ACC112 (cell line): Measurements from ENCODE around the gene SPEM1.
A peak's percentile ranks its signal among the peaks of the same experiment; 100 is the strongest.

Experiments
- H2AFZ ChIP-seq: fragments of 200-600 bp; sonication (generic); one replicate; pipeline ENCODE4 v1.6.0; 2017; ENCODE audit warnings: antibody characterized with exemption, low read length; ENCODE audit not compliant: unreplicated experiment
- H3K27ac ChIP-seq: fragments of 200-600 bp; sonication (generic); 2 replicates; pipeline ENCODE4 v1.5.1; 2014; ENCODE audit warnings: low read depth, mild to moderate bottlenecking, antibody characterized with exemption, low read length, moderate library complexity
- H3K27me3 ChIP-seq: fragments of 200-600 bp; sonication (generic); 2 replicates; pipeline ENCODE4 v1.6.1; 2014; ENCODE audit warnings: mild to moderate bottlenecking, antibody characterized with exemption, low read length, moderate library complexity, mixed read lengths; ENCODE audit not compliant: insufficient read depth
- H3K36me3 ChIP-seq: fragments of 200-600 bp; sonication (generic); 2 replicates; pipeline ENCODE4 v1.6.1; 2016; ENCODE audit warnings: mild to moderate bottlenecking, antibody characterized with exemption, low read length, moderate library complexity, mixed read lengths; ENCODE audit not compliant: insufficient read depth
- H3K4me1 ChIP-seq: fragments of 200-600 bp; sonication (generic); one replicate; pipeline ENCODE4 v1.6.1; 2016; ENCODE audit warnings: low read length, mixed read lengths; ENCODE audit not compliant: insufficient read depth, unreplicated experiment, control insufficient read depth
- H3K4me3 ChIP-seq: fragments of 200-600 bp; sonication (generic); 2 replicates; pipeline ENCODE4 v1.5.1; 2014; ENCODE audit warnings: mild to moderate bottlenecking, low read depth, low read length
- H3K79me2 ChIP-seq: fragments of 200-600 bp; sonication (generic); one replicate; pipeline ENCODE4 v1.6.0; 2016; ENCODE audit warnings: low read length; ENCODE audit not compliant: control insufficient read depth, unreplicated experiment, insufficient read depth

The SPEM1 gene

GRCh38 chr17:7403043-7403726 is 16.9 kb upstream of the SPEM1 start:
- H3K36me3 ChIP-seq = no peaks in the 10 kb centered on the region
- peak overlapping the region; percentile 77 for H2AFZ ChIP-seq

GRCh38 chr17:7403727-7403976 is 16.5 kb upstream of the SPEM1 start:
- peak overlapping the region; percentile 89 for H3K4me3 ChIP-seq
- peak overlapping the region; percentile 77 for H2AFZ ChIP-seq
- no peaks in the 10 kb centered on the region for H3K27me3 ChIP-seq
- H3K4me1 ChIP-seq = peaks cover 9% of the 10 kb centered on the region
- H3K79me2 ChIP-seq = peaks cover 26% of the 10 kb centered on the region
- H3K36me3 ChIP-seq = no peaks in the 10 kb centered on the region
- H3K27ac ChIP-seq = peak overlapping the region; percentile 17

More at GRCh38 chr17:7403043-7403726, 16.9 kb upstream of the SPEM1 start:
- Histone ChIP-seq H3K27ac (peak overlapping the region; percentile 17), H3K27me3 (no peaks in the 10 kb centered on the region), H3K79me2 (peaks cover 26% of the 10 kb centered on the region), H3K4me1 (peaks cover 9% of the 10 kb centered on the region), H3K4me3 (peak overlapping the region; percentile 89)

- peak within 1 kb of the TSS; percentile 53 for H3K27ac ChIP-seq
These were observed 16.0 kb upstream of the SPEM1 start, which contains the start of gene TMEM256 for GRCh38 chr17:7403977-7404736. Gene TMEM256, minus strand, starts transcription at chr17:7404097. Its CDS starts 13 bp downstream, at chr17:7404084.

GRCh38 chr17:7404737-7405349 is 15.3 kb upstream of the SPEM1 start:
- Histone ChIP-seq H3K27ac (no peak overlapping the region), H3K27me3 (no peaks in the 10 kb centered on the region), H2AFZ (peak overlapping the region; percentile 85), H3K79me2 (peaks cover 26% of the 10 kb centered on the region), H3K4me1 (peaks cover 9% of the 10 kb centered on the region), H3K4me3 (peak overlapping the region; percentile 89), H3K36me3 (0 out of 2 replicates have a peak, but pooled peaks cover 7% of the 10 kb centered on the region)

More at GRCh38 chr17:7403977-7404736, 16.0 kb upstream of the SPEM1 start, which contains the start of gene TMEM256:
- Histone ChIP-seq H3K27me3 (no peaks in the 10 kb centered on the region), H3K36me3 (no peaks in the 10 kb centered on the region), H3K4me3 (peak within 1 kb of the TSS; percentile 89), H3K79me2 (peaks cover 26% of the 10 kb centered on the region), H2AFZ (peak within 1 kb of the TSS; percentile 85), H3K4me1 (peaks cover 9% of the 10 kb centered on the region)

- H3K79me2 ChIP-seq = peaks cover 26% of the 10 kb centered on the region
- H3K4me3 ChIP-seq = peak overlapping the region; percentile 89
- H3K4me1 ChIP-seq = peaks cover 9% of the 10 kb centered on the region
- H2AFZ ChIP-seq = peak overlapping the region; percentile 85
- H3K36me3 ChIP-seq = 0 out of 2 replicates have a peak, but pooled peaks cover 7% of the 10 kb centered on the region
- H3K27ac ChIP-seq = no peak overlapping the region
- H3K27me3 ChIP-seq = no peaks in the 10 kb centered on the region
These were observed 14.5 kb upstream of the SPEM1 start for GRCh38 chr17:7405350-7406234.

- Histone ChIP-seq H2AFZ (no peak overlapping the region), H3K4me3 (peak overlapping the region; percentile 89), H3K27me3 (no peaks in the 10 kb centered on the region), H3K79me2 (peaks cover 26% of the 10 kb centered on the region), H3K4me1 (peaks cover 9% of the 10 kb centered on the region), H3K36me3 (0 out of 2 replicates have a peak, but pooled peaks cover 7% of the 10 kb centered on the region), H3K27ac (no peak overlapping the region)
These were observed 13.8 kb upstream of the SPEM1 start for GRCh38 chr17:7406235-7406825.

- H3K4me3 ChIP-seq = no peak overlapping the region; the same call in 1 of the 2 replicates
- H3K36me3 ChIP-seq = 0 out of 2 replicates have a peak, but pooled peaks cover 7% of the 10 kb centered on the region
- H3K79me2 ChIP-seq = peaks cover 24% of the 10 kb centered on the region
- peaks cover 9% of the 10 kb centered on the region for H3K4me1 ChIP-seq
- no peaks in the 10 kb centered on the region for H3K27me3 ChIP-seq
- H2AFZ ChIP-seq = no peak overlapping the region
- H3K27ac ChIP-seq = no peak overlapping the region
These were observed 13.0 kb upstream of the SPEM1 start for GRCh38 chr17:7407082-7407481.

- Histone ChIP-seq H3K27me3 (no peaks in the 10 kb centered on the region), H3K36me3 (0 out of 2 replicates have a peak, but pooled peaks cover 7% of the 10 kb centered on the region), H3K27ac (no peak within 1 kb of the TSS), H2AFZ (no peak within 1 kb of the TSS), H3K4me3 (no peak within 1 kb of the TSS; the same call in 1 of the 2 replicates), H3K79me2 (peaks cover 23% of the 10 kb centered on the region), H3K4me1 (peaks cover 8% of the 10 kb centered on the region)
These were observed 12.5 kb upstream of the SPEM1 start, which contains the start of gene NLGN2 for GRCh38 chr17:7407485-7408251. Gene NLGN2, plus strand, starts transcription at chr17:7407845. Its CDS starts 411 bp downstream, at chr17:7408256.

GRCh38 chr17:7408252-7408727 is 11.8 kb upstream of the SPEM1 start:
- Histone ChIP-seq H2AFZ (no peak overlapping the region), H3K27me3 (no peaks in the 10 kb centered on the region)

More at GRCh38 chr17:7408252-7408727, 11.8 kb upstream of the SPEM1 start:
- Histone ChIP-seq H3K79me2 (peaks cover 18% of the 10 kb centered on the region), H3K36me3 (0 out of 2 replicates have a peak, but pooled peaks cover 7% of the 10 kb centered on the region), H3K4me3 (no peak overlapping the region), H3K27ac (no peak overlapping the region), H3K4me1 (peaks cover 9% of the 10 kb centered on the region)
